GM08714 (cell line): ENCODE results near the gene PHLPP1.
"Not testable (repeated sequence)": the region's sequence is repeated elsewhere in the genome, so short reads cannot be mapped to it uniquely, and the experiment has no call there.

ENCODE experiments used
- H3K4me3 ChIP-seq: fragments of 200-500 bp; sonication (Bioruptor generic); 2 replicates; pipeline ENCODE4 v1.5.1; 2014; ENCODE audit warnings: mild to moderate bottlenecking, low read length, inconsistent platforms
- ZNF274 ChIP-seq: IDR thresholded peaks from 2 replicates; pipeline ENCODE4 v1.6.1; 2012; ENCODE audit warnings: mild to moderate bottlenecking, low read depth, low read length

PHLPP1 gene

GRCh38 chr18:62784966-62785413, 69.6 kb downstream of the PHLPP1 start:
- H3K4me3 ChIP-seq, result no peak overlapping the region

GRCh38 chr18:62786689-62787088, 71.3 kb downstream of the PHLPP1 start:
- no peak overlapping the region for H3K4me3 ChIP-seq
- no peak for TF ChIP-seq ZNF274

More at GRCh38 chr18:62784966-62785413, 69.6 kb downstream of the PHLPP1 start:
- no peak for TF ChIP-seq ZNF274

GRCh38 chr18:62788111-62788510, 72.8 kb downstream of the PHLPP1 start:
- no peak for TF ChIP-seq ZNF274
- H3K4me3 ChIP-seq, result no peak overlapping the region

- no peak for TF ChIP-seq ZNF274
- H3K4me3 ChIP-seq, result no peak overlapping the region
These were observed 73.5 kb downstream of the PHLPP1 start for GRCh38 chr18:62788876-62789275.

GRCh38 chr18:62790871-62791772, 75.8 kb downstream of the PHLPP1 start:
- TF ChIP-seq ZNF274, result no peak
- no peak overlapping the region for H3K4me3 ChIP-seq

- TF ChIP-seq ZNF274, result no peak
- H3K4me3 ChIP-seq, result no peak overlapping the region
These were observed 76.7 kb downstream of the PHLPP1 start for GRCh38 chr18:62792016-62792415.

GRCh38 chr18:62795813-62796212, 80.5 kb downstream of the PHLPP1 start:
- TF ChIP-seq ZNF274, result no peak
- no peak overlapping the region for H3K4me3 ChIP-seq

- no peak overlapping the region for H3K4me3 ChIP-seq
- no peak for TF ChIP-seq ZNF274
These were observed 80.9 kb downstream of the PHLPP1 start for GRCh38 chr18:62796216-62796621.

GRCh38 chr18:62797329-62797728, 82.0 kb downstream of the PHLPP1 start:
- no peak for TF ChIP-seq ZNF274

GRCh38 chr18:62799977-62800376, 84.6 kb downstream of the PHLPP1 start:
- no peak overlapping the region; the same call in 1 of the 2 replicates for H3K4me3 ChIP-seq
- TF ChIP-seq ZNF274, result no peak

More at GRCh38 chr18:62797329-62797728, 82.0 kb downstream of the PHLPP1 start:
- no peak overlapping the region for H3K4me3 ChIP-seq

- no peak for TF ChIP-seq ZNF274
- H3K4me3 ChIP-seq, result no peak overlapping the region
These were observed 87.2 kb downstream of the PHLPP1 start for GRCh38 chr18:62802523-62802922.

- H3K4me3 ChIP-seq, result no peak overlapping the region
- no peak for TF ChIP-seq ZNF274
These were observed 92.1 kb downstream of the PHLPP1 start for GRCh38 chr18:62807396-62807795.

GRCh38 chr18:62808123-62808522, 92.8 kb downstream of the PHLPP1 start:
- H3K4me3 ChIP-seq, result no peak overlapping the region
- no peak for TF ChIP-seq ZNF274

GRCh38 chr18:62809445-62809844, 94.1 kb downstream of the PHLPP1 start:
- not testable (repeated sequence) for H3K4me3 ChIP-seq

- H3K4me3 ChIP-seq, result no peak overlapping the region
- TF ChIP-seq ZNF274, result no peak
These were observed 94.6 kb downstream of the PHLPP1 start for GRCh38 chr18:62809900-62810299.
